HG02623 (cell line): ENCODE data around the gene HOXB3.

Experiments used
- ATAC-seq: cut with Tn5 transposase; IDR thresholded peaks from one replicate; pipeline ENCODE4 v1.9.1; 2021; ENCODE audit warnings: moderate library complexity; ENCODE audit not compliant: unreplicated experiment

The HOXB3 gene

GRCh38 chr17:48506246-48506645, 83.8 kb downstream of the HOXB3 start:
- no peak for ATAC-seq

- peak; percentile 73 for ATAC-seq
Observed at GRCh38 chr17:48505788-48506187, 84.3 kb downstream of the HOXB3 start.

- no peak for ATAC-seq
Observed at GRCh38 chr17:48504953-48505352, 85.1 kb downstream of the HOXB3 start.

- no peak for ATAC-seq
Observed at GRCh38 chr17:48503747-48504146, 86.3 kb downstream of the HOXB3 start.

GRCh38 chr17:48502901-48503300, 87.1 kb downstream of the HOXB3 start:
- ATAC-seq = no peak

GRCh38 chr17:48502312-48502711, 87.7 kb downstream of the HOXB3 start:
- no peak for ATAC-seq

GRCh38 chr17:48500435-48501426, 89.3 kb downstream of the HOXB3 start:
- ATAC-seq = no peak

GRCh38 chr17:48499735-48500434, 90.2 kb downstream of the HOXB3 start:
- no peak for ATAC-seq

- no peak for ATAC-seq
Observed at GRCh38 chr17:48499248-48499647, 90.8 kb downstream of the HOXB3 start.
